HG02943 (cell line): Measurements from ENCODE around the gene MYEOV.

Experiments used
- ATAC-seq: cut with Tn5 transposase; IDR thresholded peaks from one replicate; pipeline ENCODE4 v1.9.1; 2021; ENCODE audit warnings: mild to moderate bottlenecking, low read depth, moderate library complexity; ENCODE audit not compliant: unreplicated experiment

The MYEOV gene

DNA sequence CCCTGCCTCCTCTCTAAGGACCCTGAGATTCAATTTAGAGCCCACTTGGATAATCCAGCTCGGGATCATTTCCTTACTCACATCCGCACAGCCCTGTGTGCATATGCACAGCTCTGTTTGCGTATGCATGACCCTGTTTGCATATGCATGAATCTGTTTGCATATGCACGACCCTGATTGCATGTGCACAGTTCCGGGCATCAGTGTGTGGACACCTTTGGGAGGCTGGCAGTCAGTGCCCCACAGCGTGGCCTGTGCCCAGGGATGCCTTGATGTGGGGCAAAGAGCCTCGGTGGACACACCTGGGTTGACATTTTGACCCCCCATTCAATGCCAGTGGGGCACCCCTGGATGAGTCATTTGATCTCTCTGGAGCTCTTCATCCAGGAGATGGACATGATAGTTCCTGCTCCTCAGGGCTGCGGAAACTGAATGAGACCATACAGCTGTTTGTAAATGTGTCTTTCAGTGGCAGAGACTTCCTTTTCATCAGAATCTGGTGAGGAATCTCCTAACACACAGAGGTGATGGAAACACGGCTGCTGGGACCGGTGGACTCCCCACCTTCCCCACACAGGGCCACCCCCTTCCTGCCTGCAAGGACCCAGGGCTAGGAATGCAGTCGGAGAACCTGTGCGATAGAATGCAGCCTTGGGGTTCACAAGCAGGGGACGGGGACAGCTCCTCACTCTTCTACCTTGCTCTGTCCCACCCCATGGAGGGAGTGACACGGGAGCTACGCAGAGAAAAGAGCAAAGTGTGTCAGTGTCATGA is 41.2 kb downstream of the MYEOV start:
- ATAC-seq = no peak

GRCh38 chr11:69335781-69336405 is 41.9 kb downstream of the MYEOV start:
- ATAC-seq = no peak

GRCh38 chr11:69337211-69337721 is 43.3 kb downstream of the MYEOV start:
- no peak for ATAC-seq

GRCh38 chr11:69339041-69339733 is 45.2 kb downstream of the MYEOV start:
- ATAC-seq = no peak

DNA sequence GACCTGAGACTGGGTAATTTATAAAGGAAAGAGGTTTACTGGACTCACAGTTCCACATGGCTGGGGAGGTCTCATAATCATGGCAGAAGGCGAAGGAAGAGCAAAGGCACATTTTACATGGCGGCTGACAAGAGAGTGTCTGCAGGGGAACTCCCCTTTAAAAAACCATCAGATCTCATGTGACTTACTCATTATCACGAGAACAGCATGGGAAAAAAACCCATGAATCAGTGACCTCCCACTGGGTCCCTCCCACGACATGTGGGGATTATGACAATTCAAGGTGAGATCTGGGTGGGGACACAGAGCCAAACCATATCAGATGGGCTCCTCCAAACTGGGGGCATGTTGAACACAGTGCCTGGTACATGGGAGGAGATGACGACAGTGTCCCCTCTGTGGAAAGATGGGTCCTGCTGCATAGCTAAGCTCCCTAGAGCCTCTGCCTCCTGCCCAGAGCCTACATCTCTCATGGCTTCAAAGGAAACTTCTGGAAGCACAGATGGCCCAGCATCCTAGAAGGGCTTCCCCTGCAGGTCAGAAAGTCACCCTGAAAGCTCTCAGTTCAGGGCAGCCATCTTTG is 46.1 kb downstream of the MYEOV start:
- no peak for ATAC-seq

DNA sequence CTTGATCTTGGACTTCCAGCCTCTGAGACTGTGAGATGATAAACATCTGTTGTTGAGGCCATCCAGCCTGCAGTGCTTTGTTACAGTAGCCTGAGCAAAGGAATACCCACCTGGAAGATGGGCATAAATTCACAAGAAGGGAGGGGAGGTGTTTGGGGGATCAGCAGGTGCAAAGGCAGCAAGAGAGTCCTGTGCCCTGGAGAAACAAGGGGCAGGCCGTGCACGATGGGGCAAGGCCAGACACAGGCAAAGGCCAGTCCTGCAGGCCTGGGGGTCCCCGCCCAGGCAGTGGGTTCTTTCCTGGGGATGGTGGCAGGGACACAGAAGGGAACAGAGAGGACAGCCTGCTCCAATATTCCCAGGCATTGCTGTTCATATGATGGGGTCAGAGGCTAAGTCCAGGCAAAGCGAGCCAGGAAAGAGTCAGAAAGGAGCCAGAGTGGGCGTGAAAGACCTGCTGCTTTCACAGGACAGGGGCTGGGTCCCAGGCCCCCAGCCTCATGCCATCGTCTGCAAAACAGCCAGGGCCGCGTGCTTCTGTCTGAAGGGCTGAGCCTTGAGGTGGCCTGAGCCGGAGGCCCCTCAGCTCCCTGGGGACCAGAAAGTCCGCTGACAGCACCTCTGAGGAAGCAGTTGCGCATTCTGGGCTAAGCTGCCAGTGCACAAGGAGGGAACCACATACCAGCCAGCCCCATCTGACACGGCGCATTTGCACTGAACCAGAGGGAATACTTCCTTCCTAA is 48.8 kb downstream of the MYEOV start:
- no peak for ATAC-seq

DNA sequence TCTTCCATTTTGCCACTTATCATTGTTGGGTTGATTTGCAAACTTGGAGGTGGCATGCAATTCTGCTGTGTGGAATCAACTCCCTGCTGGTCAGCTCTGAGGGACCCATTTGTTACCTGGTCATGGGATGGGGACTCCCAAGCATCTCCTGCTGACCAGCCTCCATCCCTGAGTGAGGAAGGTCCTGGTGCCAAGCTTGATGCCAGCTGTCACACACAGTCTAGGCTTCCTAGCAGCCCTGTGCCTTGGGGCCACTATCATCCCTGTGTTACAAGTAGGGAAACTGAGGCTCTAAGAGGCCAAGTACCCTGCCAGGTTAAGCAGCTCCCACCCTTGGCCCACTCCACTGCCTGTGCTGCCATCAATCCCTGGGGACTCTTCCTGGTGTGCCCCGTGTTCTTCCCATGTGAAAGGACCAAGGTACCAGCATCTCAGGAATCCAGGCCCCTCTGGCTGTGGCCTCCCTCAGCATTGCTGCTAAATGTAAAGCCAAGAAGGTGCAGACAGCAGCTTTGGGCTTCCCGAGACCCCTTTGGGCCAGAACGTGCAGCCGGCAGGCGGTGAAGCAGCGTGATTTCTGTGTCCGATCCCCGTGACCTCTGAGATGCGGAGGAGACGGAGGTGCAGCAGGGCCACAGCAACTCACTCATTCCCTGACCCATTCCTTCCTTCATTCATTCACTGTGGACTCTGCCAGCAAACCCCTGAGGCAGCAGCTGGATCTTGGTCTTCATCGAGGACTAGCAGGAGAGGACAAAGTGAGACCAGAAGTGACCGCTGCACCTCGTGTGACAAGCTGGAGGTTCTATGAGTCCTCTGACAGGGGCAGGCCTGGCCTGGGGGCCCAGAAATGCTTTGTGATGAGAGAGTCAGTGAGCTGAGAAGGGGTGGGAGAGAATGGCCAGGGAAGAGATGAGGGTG is 49.7 kb downstream of the MYEOV start:
- no peak for ATAC-seq

GRCh38 chr11:69344570-69345145 is 50.7 kb downstream of the MYEOV start:
- no peak for ATAC-seq
